Measurements from ENCODE around the gene UNC119B. TPM values are rescaled to one million over a fixed set of nuclear protein-coding genes. Genes with fewer than 3 reads are reported as not detected.

Gene UNC119B
- total RNA-seq, 4 donors from 2014 or later, result 11.3 to 24.1 (median 17.6) TPM

DNA sequence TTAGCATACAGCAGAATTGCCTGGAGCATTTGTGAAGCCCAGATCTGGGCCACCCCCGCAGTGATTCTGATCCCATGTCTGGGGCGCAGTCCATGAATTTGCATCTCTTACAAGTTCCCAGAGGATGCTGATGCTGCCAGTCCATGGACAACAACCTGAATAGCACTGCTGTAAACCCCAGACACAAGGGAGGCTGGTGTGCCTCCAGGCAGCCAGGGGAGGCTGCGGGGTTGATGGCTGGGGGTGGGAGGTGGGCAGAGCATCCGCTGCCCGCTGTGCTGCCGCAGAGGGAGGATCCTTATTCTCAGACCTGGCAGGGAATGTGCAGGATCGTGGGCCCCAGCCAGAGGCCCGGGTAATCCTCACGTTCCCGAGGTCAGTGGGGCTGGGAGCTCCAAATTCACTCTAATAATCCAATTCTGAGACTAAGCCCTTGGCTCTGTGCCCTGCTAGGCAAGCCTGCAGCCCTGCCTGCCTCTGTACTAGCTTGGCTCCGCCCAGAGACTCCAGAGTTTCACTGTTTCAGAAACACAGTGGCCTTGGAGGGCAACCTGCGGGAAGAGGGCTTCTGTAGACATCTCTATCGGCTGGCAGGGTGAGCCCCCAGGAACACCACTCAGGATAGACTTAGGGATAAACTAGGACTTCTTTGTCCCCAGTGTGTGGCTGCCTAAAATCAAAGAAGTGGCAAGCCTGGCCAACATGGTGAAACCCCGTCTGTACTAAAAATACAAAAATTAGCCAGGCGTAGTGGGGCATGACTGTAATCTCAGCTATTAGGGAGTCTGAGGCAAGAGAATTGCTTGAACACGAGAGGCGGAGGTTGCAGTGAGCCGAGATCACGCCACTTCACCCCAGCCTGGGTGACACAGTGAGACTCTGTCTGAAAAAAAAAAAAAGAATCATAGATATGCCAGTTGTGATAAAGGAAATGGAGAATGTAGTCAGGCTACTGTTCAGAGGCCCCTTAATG lies 41.1 kb upstream of the UNC119B start:
- no peak for TF ChIP-seq CTCF (IDR thresholded peaks at IDR 0.05; ENCODE audit: low read depth)

- TF ChIP-seq CTCF (IDR thresholded peaks at IDR 0.05; ENCODE audit: low read depth), result no peak
Measured at GRCh38 chr12:120670667-120671066, 39.6 kb upstream of the UNC119B start.

- TF ChIP-seq CTCF (IDR thresholded peaks at IDR 0.05; ENCODE audit: low read depth), result no peak
Measured at GRCh38 chr12:120674097-120674636, 36.1 kb upstream of the UNC119B start.

- TF ChIP-seq CTCF (IDR thresholded peaks at IDR 0.05; ENCODE audit: low read depth), result no peak
Measured at GRCh38 chr12:120677765-120678473, 32.3 kb upstream of the UNC119B start.

DNA sequence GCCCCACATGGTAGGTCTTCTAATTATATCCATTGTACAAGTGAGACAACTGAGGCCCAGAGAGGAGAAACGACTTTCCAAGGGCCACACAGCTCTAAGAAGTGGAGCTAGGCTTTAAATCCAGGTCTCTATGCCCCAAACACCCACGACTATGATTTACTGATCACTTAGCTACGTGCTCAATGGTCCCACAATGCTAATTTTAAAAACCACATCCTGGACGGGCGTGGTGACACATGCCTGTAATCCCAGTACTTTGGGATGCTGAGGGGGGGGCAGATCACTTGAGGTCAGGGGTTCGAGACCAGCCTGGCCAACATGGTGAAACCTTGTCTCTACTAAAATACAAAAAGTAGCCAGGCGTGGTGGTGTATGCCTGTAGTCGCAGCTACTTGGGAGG lies 31.7 kb upstream of the UNC119B start:
- TF ChIP-seq CTCF (IDR thresholded peaks at IDR 0.05; ENCODE audit: low read depth), result no peak

- TF ChIP-seq CTCF (IDR thresholded peaks at IDR 0.05; ENCODE audit: low read depth), result no peak
Measured at GRCh38 chr12:120680165-120680738, 30.0 kb upstream of the UNC119B start.
